ENCODE data around the gene SLC44A2.
A peak's percentile ranks its signal among the peaks of the same experiment; 100 is the strongest.

SLC44A2 gene

DNA sequence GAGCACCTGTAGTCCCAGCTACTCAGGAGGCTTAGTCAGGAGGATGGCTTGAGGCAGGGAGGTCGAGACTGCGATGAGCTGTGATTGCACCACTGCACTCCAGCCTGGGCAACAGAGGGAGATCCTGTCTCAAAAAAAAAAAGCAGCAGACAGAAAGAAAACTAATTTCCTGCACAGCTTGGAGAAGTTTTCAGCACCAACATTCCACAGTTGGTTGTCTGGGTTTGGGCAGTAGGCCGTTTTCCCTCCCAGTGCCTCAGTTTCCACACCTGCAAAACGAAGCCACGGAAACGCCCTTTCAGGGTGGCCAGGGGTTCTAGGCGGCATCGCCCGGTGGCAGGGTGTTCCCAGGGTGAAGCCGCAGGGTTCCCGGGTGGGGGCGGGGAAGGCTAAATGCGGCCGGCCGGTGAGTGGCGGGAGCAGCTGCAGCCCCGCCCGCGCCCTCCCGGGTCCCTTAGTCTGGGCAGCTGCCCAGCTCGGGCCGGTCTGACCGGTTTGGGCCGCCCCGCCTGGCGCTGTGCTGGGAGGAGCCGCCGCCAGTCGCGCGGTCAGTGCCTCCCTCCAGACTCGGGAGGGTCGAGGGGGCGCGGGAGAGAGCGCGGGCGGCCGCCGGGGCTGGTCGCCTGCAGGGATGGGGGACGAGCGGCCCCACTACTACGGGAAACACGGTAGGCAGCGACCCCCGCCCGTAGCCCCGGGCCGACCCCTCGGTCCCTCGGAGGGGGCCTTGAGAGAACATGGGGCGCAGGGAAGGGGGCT is at the start of gene SLC44A2:
SLC44A2 (plus strand) TSS at position 551 of the 759 bp plus-strand sequence; CDS start at position 632, 81 bp downstream.
- no peak for DNase-seq (ENCODE audit: low read depth, low spot score)

DNA sequence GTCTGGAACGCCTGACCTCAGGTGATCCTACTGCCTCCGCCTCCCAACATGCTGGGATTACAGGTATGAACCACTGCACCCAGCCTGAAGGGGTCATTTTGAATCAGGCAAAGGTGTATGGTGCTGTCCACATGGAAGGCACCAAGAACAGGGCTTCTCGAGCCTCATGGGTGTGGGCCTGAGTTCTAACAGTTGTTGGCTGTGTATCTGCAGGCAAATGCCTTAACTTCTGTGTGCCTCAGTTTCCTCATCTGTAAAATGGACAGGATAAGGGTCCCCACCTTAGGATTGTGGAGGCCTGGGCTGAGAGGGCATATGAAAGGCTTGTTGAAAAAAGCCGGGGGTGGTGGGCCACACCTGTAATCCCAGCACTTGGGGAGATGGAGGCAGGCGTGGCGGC is 47.4 kb upstream of the SLC44A2 start:
- DNase-seq (ENCODE audit: low read depth, low spot score), result no peak

DNA sequence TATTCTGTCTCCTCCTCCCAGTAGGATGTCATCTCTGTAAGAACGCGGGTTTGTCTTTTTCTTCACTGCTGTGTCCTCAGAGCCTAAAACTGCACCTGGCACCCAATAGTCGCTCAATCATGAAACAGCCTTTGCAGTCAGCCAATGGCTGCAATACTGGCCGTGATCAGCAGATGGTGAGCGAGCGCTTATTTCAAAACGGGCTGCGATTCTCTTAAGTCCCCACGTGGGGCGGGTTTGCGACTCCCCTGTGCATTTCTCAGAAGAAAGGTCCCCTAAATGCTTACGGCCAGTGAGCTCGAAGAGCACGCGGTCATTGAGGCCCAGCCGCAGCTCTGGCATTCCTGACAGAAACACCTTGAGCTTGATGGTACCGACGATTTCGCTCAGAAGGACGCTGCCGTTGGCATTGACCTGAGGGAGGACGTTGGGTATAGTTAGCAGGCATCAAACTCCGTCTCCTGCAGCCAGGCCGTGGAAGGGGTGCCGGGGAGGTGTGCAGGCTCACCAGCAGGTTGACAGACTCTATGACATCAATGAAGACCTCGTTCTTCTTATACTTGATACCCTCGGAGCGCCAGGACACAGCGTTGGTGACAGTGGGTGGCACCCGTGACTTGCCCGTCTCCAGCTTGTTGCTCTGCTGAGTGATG is 44.2 kb upstream of the SLC44A2 start:
- peak; percentile 83 for DNase-seq (ENCODE audit: low read depth, low spot score)

DNA sequence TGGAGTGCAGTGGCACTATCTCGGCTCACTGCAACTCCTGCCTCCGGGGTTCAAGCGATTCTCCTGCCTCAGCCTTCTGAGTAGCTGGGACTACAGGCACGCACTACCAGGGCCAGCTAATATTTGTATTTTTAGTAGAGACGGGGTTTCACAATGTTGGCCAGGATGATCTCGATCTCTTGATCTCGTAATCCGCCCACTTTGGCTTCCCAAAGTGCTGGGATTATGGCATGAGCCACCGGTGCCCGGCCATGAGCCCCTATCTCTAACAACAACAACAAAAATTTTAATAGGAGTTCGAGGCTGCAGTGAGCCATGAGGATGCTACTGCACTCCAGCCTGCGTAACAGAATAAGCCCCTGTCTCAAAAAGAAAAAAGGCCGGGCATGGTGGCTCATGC is 43.3 kb upstream of the SLC44A2 start:
- DNase-seq (ENCODE audit: low read depth, low spot score), result no peak

DNA sequence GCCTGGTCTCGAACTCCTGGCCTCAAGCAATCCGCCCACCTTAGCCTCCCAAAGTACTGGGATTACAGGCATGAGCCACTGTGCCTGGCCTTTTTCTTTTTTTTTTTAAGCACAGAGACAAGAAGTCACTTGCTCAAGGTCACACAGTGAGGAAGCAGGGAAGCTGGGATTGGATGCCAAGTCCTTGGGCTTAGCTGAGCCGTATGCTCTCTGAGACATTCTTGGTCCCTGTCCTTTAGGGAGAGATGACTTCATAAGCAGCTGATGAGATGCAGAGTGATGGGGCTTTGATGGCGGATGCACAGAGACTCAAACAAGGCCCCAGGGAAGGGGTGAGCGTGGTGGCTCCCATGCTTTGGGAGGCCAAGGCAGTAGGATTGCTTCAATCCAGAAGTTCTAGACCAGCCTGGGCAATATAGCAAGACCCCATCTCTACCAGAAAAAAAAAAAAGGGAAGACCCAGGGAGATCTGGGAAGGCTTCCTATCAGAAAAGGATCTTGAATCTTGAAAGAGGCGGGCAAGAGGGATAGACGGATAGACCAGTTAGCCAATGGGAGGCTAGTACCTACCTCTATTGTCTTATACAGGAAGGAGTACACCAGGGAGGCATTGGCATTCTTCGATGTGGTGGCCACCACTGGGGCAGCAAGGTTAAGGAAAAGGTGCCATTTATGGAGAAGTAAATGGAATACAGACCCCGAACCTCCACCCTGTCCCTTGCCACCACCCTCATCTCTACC is 42.1 kb upstream of the SLC44A2 start:
- no peak for DNase-seq (ENCODE audit: low read depth, low spot score)

DNA sequence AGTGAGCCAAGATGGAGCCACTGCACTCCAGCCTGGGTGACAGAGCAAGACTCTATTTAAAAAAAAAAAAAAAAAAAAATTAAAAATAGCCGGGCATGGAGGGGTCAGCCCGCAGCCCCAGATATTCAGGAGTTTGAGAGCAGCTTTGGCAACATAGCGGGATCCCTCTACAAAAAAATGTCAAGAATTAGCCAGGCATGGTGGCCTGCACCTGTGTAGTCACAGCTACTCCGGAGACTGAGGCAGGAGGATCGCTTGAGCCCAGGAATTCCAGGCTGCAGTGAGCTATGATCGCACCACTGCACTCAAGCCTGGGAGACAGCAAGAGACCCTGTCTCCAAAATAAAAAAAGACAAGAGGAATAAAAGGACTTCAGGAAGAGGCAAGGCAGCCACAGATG is 39.0 kb upstream of the SLC44A2 start:
- no peak for DNase-seq (ENCODE audit: low read depth, low spot score)

DNA sequence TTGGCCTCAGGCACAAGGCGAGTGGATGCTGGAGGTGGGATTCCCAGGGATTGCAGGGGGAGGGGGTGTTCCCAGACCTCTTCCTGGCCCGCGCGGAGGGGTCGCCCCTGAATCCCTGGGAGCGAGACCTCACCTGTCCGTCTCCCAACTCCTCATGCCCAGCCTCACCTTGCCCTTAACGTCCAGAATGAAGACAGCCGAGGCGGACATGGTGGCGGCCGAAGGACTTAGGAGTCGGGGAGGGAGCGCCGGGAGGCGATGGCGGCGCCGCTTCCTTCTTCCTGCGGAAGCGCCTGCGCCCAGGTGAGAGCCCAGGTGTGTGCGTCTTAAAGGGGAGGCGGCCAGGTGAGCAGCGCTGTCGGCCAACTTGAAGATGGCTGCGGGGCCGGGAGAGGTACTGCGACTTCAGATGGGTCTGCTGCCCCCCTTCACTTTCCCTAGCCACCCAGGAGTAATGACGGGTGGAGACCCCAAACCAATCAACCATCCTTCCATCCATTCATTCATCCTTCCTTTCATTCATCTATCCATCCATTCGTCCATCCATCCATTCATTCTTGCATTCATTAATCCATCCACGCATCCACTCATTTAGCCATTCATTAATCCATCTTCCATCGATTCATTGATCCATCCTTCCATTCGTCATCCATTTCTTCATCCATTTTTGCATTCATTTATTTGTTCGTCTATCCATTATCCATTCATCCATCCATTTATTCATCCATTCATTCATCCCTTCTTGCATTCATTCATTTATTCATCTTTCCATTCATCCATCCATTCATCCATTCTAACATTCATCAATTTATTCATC is 38.1 kb upstream of the SLC44A2 start, which contains the start of gene AP1M2:
AP1M2 (minus strand) TSS at position 291 of the 817 bp plus-strand sequence; CDS start at position 210, 81 bp downstream.
- DNase-seq (ENCODE audit: low read depth, low spot score), result no peak

DNA sequence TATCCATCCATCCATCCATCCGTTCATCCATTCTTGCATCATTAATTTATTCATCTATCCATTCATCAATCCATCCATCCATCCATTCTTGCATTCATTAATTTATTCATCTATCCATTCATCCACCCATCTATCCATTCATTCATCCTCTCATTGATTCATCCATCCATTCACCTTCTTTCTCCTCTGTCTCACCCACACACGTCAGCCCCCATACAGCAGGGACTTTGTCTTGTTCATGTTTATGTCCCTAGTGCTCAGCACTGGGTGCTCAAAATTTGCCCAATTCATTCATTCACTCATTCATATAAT is 37.6 kb upstream of the SLC44A2 start:
- DNase-seq (ENCODE audit: low read depth, low spot score), result no peak

DNA sequence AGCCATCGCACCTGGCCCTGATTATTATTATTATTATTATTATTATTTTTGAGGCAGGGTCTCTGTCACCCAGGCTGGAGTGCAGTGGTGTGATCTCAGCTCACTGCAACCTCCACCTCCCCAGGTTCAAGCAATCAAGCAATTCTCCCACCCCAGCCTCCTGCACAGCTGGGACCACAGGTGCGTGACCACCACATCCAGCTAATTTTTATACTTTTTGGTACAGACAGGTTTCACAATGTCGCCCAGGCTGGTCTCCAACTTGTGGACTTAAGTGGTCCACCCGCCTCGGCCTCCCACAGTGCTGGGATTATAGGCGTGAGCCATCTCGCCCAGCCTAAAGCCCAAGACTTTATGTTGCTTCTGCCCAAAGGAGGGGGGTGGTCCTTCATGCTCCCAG is 32.2 kb upstream of the SLC44A2 start:
- DNase-seq (ENCODE audit: low read depth, low spot score), result no peak

DNA sequence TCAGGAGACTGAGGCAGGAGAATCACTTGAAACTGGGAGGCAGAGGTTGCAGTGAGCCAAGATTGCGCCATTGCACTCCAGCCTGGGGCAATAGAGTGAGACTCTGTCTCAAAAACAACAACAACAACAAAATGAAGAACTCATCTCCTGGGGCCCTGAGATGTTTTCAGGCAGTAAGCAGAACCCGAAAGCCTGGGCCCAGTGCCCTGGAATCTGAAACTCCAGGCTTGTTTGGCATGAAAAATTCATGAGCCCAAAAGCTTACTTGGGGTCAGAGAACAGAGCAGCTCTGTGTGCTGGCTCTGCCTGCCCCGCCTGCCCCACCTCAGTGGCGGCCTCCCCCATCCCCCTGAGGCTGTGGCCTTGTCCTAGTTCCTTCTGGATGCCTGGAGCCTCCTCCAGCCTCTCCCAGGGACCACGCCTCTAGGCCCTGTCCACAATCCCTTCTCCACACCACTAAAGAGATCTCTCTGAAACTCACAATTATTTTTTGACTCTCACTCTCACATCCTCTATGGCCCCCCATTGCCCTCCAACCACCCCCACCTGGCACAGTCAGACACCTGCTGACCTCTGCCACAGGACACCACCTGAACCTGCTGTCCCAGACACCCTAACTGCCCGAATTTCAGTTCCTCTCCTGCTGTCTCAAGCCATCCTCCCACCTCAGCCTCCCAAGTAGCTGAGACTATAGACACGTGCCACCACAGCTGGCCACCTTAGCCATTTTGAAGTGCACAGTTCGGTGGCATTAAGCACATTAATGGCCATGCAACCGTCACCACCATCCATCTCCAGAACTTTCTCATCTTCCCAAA is 31.3 kb upstream of the SLC44A2 start:
- no peak for DNase-seq (ENCODE audit: low read depth, low spot score)

DNA sequence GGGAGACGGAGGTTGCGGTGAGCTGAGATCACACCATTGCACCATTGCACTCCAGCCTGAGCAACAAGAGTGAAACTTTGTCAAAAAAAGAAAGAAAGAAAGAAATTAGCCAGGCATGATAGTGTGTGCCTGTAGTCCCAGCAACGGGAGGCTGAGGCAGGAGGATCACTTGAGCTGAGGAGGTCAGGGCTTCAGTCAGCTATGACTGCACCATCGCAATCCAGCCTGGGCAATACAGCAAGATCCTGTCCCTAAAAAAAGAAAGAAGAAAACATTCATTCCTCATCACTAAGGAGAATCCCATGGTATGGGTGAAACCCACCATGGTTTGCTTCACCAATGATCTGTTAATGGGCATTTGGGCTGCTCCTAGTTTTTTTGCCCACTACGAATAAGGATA is 25.2 kb upstream of the SLC44A2 start:
- no peak for DNase-seq (ENCODE audit: low read depth, low spot score)

DNA sequence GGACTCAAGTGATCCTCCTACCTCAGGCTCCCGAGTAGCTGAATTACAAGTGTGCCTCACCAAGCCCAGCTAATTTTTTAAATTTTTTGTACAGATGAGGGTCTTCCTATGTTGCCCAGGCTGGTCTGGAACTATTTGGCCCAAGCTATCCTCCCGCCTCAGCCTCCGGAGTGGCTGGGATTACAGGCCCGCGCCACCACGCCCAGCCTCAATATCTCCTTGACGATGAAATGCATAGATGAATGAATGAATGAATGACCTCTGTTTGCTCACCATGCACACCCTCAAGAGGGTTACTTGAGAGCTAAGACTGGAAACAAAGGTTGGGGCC is 23.4 kb upstream of the SLC44A2 start:
- no peak for DNase-seq (ENCODE audit: low read depth, low spot score)

DNA sequence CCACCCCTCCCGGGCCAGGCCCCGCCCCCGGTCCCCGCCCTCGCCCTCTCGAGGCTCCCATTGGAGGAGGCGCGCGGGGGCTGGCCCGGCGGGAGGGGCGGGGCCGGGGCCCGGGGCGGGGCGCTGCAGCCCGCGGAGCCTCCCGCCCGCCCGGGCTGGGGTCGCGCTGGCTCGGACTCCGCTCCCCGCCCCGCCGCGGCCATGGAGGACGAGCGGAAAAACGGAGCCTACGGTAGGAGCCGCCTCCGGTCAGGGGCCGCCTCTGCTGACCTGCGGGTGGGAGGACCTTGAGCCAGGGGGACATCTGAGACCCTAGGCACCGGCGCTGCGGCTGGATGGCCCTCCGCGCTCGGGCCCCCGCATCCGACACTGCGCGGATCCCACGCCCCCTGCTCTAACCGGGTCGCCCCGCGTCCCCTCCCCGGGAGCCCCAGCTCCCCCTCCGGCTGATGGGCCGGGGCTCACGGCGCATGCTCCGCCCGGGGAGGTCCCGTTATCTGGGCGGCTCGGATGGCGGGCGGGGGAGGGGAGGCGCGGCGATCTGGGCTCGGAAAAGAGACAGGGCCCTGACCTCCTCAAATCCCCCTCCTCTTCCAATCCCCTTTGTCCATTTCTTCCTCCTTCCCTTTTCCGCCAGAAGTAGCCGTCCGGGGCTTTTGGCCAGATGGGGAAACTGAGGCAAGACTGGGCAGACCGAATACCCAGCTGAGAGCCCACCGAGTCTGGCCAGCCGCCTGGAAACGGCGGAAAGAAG is 22.8 kb upstream of the SLC44A2 start:
- no peak for DNase-seq (ENCODE audit: low read depth, low spot score)

DNA sequence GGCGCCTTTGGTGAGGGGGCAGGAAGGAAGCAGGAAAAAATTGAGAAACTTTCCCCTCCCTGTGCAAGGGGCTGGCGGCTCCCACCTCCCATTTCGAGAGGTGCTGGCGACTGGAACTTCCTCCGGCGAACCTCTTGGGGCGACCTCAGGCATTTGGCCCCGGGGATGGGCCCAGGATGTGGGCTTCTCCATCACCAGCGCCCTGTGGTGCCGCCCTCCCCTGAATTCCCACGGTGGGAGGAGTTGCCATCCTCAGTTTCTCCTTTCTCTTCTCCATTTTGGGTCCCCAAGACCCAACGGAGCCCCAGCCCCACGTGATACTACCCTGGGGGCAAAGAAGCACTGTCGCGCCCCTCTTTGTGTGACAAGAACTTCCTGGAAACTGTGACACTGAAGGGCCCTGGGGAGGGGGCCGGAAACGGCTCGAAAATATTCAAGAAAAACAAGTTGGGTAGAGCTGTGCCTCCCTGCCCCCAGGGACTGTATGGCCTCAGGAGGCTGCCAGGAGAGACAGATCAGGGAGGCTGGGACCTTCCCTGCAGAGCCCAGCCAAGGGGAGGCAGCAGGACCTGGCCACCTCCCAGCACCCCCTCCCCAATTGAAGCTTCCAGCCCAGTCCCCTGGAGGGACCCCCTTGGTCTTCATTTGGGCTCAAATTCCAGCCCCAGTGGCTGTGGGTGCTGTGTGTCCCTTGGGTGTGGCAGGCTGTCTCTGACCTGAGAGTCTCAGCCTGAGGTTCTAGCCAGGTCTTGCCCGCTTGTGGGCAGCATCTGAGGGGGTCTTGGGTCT is 22.1 kb upstream of the SLC44A2 start:
- no peak for DNase-seq (ENCODE audit: low read depth, low spot score)

DNA sequence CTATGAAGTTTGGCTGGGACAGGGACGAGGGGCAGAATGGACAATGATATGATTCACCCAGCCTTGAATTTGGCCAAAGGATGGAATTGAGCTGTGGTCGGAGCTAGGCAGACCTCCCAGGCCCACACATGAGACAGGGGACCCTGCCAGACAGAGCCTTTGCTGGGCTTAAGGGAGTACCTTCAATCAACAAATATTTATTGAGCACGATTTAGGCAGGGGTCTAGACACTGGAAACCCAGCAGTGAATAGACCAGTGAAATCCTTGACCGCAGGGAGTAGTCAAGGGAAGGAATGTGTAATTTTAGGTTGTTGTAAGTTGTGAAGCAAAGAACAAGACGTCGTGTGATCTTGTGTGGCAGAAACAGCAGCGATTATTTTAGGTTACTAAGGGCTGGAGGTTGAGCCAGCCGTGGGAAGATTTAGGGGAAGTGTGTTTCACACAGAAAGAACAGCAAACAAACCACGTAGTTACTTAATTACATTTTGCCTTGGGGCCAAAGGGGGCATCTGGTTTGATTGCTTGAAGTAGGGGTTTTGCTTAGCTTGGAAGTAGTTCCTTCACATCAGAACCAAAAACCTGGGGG is 21.4 kb upstream of the SLC44A2 start:
- DNase-seq (ENCODE audit: low read depth, low spot score), result no peak

DNA sequence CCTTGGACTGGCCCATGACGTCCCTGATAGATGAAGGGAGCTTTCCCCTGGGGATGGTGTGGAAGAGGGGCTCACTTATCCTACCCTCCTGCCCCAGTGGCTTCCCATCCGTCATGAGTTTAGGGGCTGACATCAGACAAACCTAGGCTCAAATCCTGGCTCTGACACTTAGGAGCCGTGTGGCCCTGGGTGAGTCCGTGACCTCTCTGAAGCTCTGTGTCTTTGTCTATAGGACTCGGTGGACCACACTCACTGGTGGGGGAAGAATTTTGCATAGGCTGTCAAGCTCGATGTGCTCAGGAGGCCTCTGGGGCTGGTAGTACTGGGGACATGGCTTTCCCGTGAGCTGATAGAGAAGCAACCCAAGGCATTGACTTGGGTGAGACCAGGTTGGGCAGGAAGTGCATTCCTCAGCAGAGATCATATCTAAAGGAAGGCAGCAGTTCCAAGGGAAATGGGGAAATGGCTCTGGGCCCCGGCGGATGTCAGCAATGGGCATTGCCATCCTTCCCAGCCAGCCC is 20.8 kb upstream of the SLC44A2 start:
- no peak for DNase-seq (ENCODE audit: low read depth, low spot score)

DNA sequence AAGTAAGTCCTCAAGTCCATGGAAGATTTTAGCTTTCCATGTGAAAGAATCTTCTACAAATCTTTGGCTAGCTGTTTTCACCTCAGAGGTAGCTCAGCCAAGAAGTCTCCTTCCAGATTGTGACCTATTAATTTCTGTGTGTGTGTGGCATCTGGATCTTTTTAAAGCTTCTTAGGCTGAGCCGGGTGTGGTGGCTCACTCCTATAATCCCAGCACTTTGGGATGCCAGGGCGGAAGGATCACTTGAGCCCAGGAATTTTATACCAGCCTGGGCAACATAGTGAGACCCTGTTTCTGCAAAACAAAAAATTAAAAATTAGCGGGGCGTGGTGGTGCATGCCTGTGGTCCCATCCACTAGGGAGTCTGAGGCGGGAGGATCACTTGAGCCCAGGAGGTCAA is 13.4 kb upstream of the SLC44A2 start:
- no peak for DNase-seq (ENCODE audit: low read depth, low spot score)

DNA sequence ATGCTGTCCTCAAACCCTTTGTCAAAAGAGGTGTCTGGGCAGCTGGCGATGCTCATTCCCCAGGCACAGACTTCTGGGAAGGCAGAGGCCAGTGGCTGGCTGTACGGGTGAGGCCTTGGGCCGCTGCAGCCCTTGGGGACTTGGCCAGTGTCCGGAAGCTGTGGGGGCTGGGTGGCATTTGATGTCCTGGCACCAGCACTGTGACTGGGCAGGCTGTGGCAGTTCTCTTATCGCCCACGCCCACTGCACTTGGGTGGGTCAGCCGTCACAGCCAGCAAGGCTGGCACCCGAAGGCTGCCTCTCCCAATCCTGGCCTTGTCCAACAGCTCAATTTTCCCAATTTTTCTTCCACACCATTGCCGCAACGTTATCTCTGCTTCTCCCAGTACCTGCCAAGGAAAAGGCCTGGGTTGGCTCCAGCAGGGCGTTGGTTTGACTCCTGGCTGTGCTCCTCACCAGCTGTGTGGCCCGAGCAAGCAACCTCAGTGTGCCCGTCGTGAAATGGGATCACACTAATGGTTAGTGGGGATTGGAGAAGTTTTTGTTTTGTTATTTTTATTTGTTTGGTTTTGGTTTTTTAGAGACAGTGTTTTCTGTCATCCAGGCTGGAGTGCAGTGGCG is 12.7 kb upstream of the SLC44A2 start:
- no peak for DNase-seq (ENCODE audit: low read depth, low spot score)

All from smooth muscle cell of the brain vasculature (primary cell).